Measurements from ENCODE around the gene EEPD1. TPM values are rescaled to one million over a fixed set of nuclear protein-coding genes. Genes with fewer than 3 reads are reported as not detected.

The EEPD1 gene
- total RNA-seq, 1 experiment from 2014 or later, result 48.0 TPM

GRCh38 chr7:36165059-36165458 lies 12.0 kb downstream of the EEPD1 start:
- in situ Hi-C loops (cut with HindIII; ENCODE audit: low pct_unique_long_range_greater_than_20kb, low sequenced_read_pairs), result no loop called here
- POLR2A ChIA-PET, result interaction anchor here (0.6 kb wide), 1 partner anchor 82 kb away, joined by 5 read pairs; no protein-coding TSS in a partner anchor
- H3K4me3 ChIP-seq (ENCODE audit: low read depth in 2 of 2, low read length in 2 of 2), result no peak overlapping the region
- CTCF ChIA-PET, result interaction anchor here (0.6 kb wide), 1 partner anchor 44 kb away, joined by 12 read pairs; no protein-coding TSS in a partner anchor
- DNase-seq (ENCODE audit: low read depth, low spot score), result no peak
- 0 out of 2 replicates have a peak, but pooled peaks have one; percentile 32 for ATAC-seq
- peaks cover 5% of the 10 kb centered on the region; the same call in 1 of the 2 replicates for H3K36me3 ChIP-seq (ENCODE audit: control insufficient read depth, insufficient read depth, low read length)
- H3K27ac ChIP-seq (ENCODE audit: low read length), result no peak overlapping the region
- TF ChIP-seq, protein P1, sequence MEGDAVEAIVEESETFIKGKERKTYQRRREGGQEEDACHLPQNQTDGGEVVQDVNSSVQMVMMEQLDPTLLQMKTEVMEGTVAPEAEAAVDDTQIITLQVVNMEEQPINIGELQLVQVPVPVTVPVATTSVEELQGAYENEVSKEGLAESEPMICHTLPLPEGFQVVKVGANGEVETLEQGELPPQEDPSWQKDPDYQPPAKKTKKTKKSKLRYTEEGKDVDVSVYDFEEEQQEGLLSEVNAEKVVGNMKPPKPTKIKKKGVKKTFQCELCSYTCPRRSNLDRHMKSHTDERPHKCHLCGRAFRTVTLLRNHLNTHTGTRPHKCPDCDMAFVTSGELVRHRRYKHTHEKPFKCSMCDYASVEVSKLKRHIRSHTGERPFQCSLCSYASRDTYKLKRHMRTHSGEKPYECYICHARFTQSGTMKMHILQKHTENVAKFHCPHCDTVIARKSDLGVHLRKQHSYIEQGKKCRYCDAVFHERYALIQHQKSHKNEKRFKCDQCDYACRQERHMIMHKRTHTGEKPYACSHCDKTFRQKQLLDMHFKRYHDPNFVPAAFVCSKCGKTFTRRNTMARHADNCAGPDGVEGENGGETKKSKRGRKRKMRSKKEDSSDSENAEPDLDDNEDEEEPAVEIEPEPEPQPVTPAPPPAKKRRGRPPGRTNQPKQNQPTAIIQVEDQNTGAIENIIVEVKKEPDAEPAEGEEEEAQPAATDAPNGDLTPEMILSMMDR (IDR thresholded peaks at IDR 0.05), result no peak
- TF ChIP-seq TCF7L2 (IDR thresholded peaks at IDR 0.05; ENCODE audit: low read depth, low read length) (no peak), SIN3A (IDR thresholded peaks at IDR 0.05; ENCODE audit: borderline replicate concordance, insufficient read depth, low read depth, low read length) (no peak), POLR2AphosphoS5 (IDR thresholded peaks at IDR 0.05; ENCODE audit: low read depth, low read length) (no peak), REST (IDR thresholded peaks at IDR 0.05; ENCODE audit: insufficient read depth in 1 of 2, low read depth in 2 of 2, low read length in 1 of 2) (no peak)
- H3K4me1 ChIP-seq (ENCODE audit: control insufficient read depth, insufficient read depth, low read length), result peaks cover 48% of the 10 kb centered on the region
- intact Hi-C loops (cut with micrococcal nuclease; ENCODE audit: unreplicated experiment), result no loop called here
- no peaks in the 10 kb centered on the region for H3K27me3 ChIP-seq (ENCODE audit: control insufficient read depth, insufficient read depth, low read length)
- BruUV-seq (replicated peaks), result no TSS peak
- H3K9me3 ChIP-seq (ENCODE audit: control insufficient read depth, insufficient read depth, low read depth, low read length), result no peaks in the 10 kb centered on the region

- peaks cover 41% of the 10 kb centered on the region for H3K4me1 ChIP-seq (ENCODE audit: control insufficient read depth, insufficient read depth, low read length)
- H3K27me3 ChIP-seq (ENCODE audit: control insufficient read depth, insufficient read depth, low read length), result no peaks in the 10 kb centered on the region
- TF ChIP-seq POLR2AphosphoS5 (IDR thresholded peaks at IDR 0.05; ENCODE audit: low read depth, low read length), result no peak
- TF ChIP-seq REST (IDR thresholded peaks at IDR 0.05; ENCODE audit: insufficient read depth in 1 of 2, low read depth in 2 of 2, low read length in 1 of 2), result no peak
- no peak for TF ChIP-seq SIN3A (IDR thresholded peaks at IDR 0.05; ENCODE audit: borderline replicate concordance, insufficient read depth, low read depth, low read length)
- TF ChIP-seq, protein P1 (IDR thresholded peaks at IDR 0.05), result no peak
- TF ChIP-seq TCF7L2 (IDR thresholded peaks at IDR 0.05; ENCODE audit: low read depth, low read length), result no peak
- H3K9me3 ChIP-seq (ENCODE audit: control insufficient read depth, insufficient read depth, low read depth, low read length), result no peaks in the 10 kb centered on the region
- no peak for ATAC-seq
- CTCF ChIA-PET, result no interaction called here
- H3K36me3 ChIP-seq (ENCODE audit: control insufficient read depth, insufficient read depth, low read length), result peaks cover 5% of the 10 kb centered on the region; the same call in 1 of the 2 replicates
- H3K4me3 ChIP-seq (ENCODE audit: low read depth in 2 of 2, low read length in 2 of 2), result no peak overlapping the region
- POLR2A ChIA-PET, result no interaction called here
- no TSS peak for BruUV-seq (replicated peaks)
- in situ Hi-C loops (cut with HindIII; ENCODE audit: low pct_unique_long_range_greater_than_20kb, low sequenced_read_pairs), result no loop called here
- no peak overlapping the region for H3K27ac ChIP-seq (ENCODE audit: low read length)
- no peak for DNase-seq (ENCODE audit: low read depth, low spot score)
- intact Hi-C loops (cut with micrococcal nuclease; ENCODE audit: unreplicated experiment), result no loop called here
Observed at GRCh38 chr7:36165802-36166201, 12.7 kb downstream of the EEPD1 start.

Data from Panc1 (cell line).